Measurements from ENCODE around the gene SMARCA2. TPM values are rescaled to one million over a fixed set of nuclear protein-coding genes. Genes with fewer than 3 reads are reported as not detected.

The SMARCA2 gene
- total and polyA plus RNA-seq, 12 donors: 38.3 to 192 (median 142) TPM

- peak in 3 of 7 donors; percentile 12 to 40 (median 38) for DNase-seq
- Histone ChIP-seq H3K36me3 (replicated peaks in 1 of 2) (no peaks in the 10 kb centered on the region), H3K9me3 (replicated peaks in 1 of 3) (no peaks in the 10 kb centered on the region), H3K27ac (peak overlapping the region in 1 of 5 donors; percentile 42), H3K27me3 (no peaks in the 10 kb centered on the region), H3K4me1 (replicated peaks in 1 of 2) (no peaks in the 10 kb centered on the region), H3K4me3 (no peak overlapping the region)
- intact Hi-C loops (cut with DNase I): no loop called here
- 35 to 53% (median 47%) methylated on average over 5 of the region's 5 CpGs for WGBS, 4 donors
- no peak for TF ChIP-seq CTCF (IDR thresholded peaks at IDR 0.05)
- TF ChIP-seq POLR2A (IDR thresholded peaks at IDR 0.05): no peak
These were observed 199.6 kb downstream of the SMARCA2 start for GRCh38 chr9:2214707-2215106.

GRCh38 chr9:2215921-2216441 lies 200.8 kb downstream of the SMARCA2 start:
- no peak overlapping the region for H3K27ac ChIP-seq
- H3K4me3 ChIP-seq: no peak overlapping the region
- no peaks in the 10 kb centered on the region for H3K9me3 ChIP-seq (replicated peaks in 1 of 3)
- H3K4me1 ChIP-seq (replicated peaks in 1 of 2): no peaks in the 10 kb centered on the region
- no peak for DNase-seq
- intact Hi-C loops (cut with DNase I): no loop called here
- H3K27me3 ChIP-seq: no peaks in the 10 kb centered on the region
- TF ChIP-seq CTCF (IDR thresholded peaks at IDR 0.05): no peak
- TF ChIP-seq POLR2A (IDR thresholded peaks at IDR 0.05): no peak
- no peaks in the 10 kb centered on the region for H3K36me3 ChIP-seq (replicated peaks in 1 of 2)
- WGBS, 4 donors: 95 to 97% (median 96%) methylated on average over 8 of the region's 8 CpGs

GRCh38 chr9:2216591-2216990 lies 201.4 kb downstream of the SMARCA2 start:
- Histone ChIP-seq H3K4me1 (replicated peaks in 1 of 2) (no peaks in the 10 kb centered on the region), H3K4me3 (no peak overlapping the region), H3K27me3 (no peaks in the 10 kb centered on the region), H3K36me3 (replicated peaks in 1 of 2) (no peaks in the 10 kb centered on the region), H3K27ac (no peak overlapping the region), H3K9me3 (replicated peaks in 1 of 3) (no peaks in the 10 kb centered on the region)
- intact Hi-C loops (cut with DNase I): no loop called here
- 81 to 94% (median 88%) methylated on average over 2 of the region's 2 CpGs for WGBS, 4 donors
- no peak for TF ChIP-seq CTCF (IDR thresholded peaks at IDR 0.05)
- TF ChIP-seq POLR2A (IDR thresholded peaks at IDR 0.05): no peak
- DNase-seq: no peak

- Histone ChIP-seq H3K27me3 (no peaks in the 10 kb centered on the region), H3K9me3 (replicated peaks in 1 of 3) (no peaks in the 10 kb centered on the region), H3K27ac (no peak overlapping the region), H3K4me3 (no peak overlapping the region), H3K4me1 (replicated peaks in 1 of 2) (no peaks in the 10 kb centered on the region), H3K36me3 (replicated peaks in 1 of 2) (no peaks in the 10 kb centered on the region)
- TF ChIP-seq POLR2A (IDR thresholded peaks at IDR 0.05) (no peak), CTCF (IDR thresholded peaks at IDR 0.05) (no peak)
- WGBS, 4 donors: 78 to 83% (median 79%) methylated on average over 2 to 3 of the region's 3 CpGs
- DNase-seq: no peak
- intact Hi-C loops (cut with DNase I): no loop called here
These were observed 202.4 kb downstream of the SMARCA2 start for GRCh38 chr9:2217540-2217939.

Measured in adrenal gland (tissue), 12 donors.